A549 (cell line): ENCODE results near the gene SLC22A7. TPM values are rescaled to one million over a fixed set of nuclear protein-coding genes. Genes with fewer than 3 reads are reported as not detected.

Source experiments
- ATAC-seq, 2 experiments: fragments of 200-7000 bp in 1 of 2; fragments of >200 bp in 1 of 2; cut with Nextera tagmentation in 1 of 2; cut with Tn5 transposase in 1 of 2; 3 replicates each; pipeline versions ENCODE4 v1.8.0 to v1.9.1; 2018 to 2020; ENCODE audit warnings: mild to moderate bottlenecking in 1 of 2, moderate library complexity in 1 of 2
- CTCF ChIA-PET: fragments of 300-600 bp; sonication (Branson Sonifier 250); formaldehyde crosslinking; extraction: SDS; loops from one replicate; lab custom pipeline; 2021; ENCODE audit warnings: antibody characterized with exemption, inconsistent platforms; lab: Yijun Ruan, JAX
- POLR2A ChIA-PET: fragments of 350-600 bp; formaldehyde crosslinking; extraction: SDS; loops from one replicate; lab custom pipeline; 2021; ENCODE audit warnings: antibody characterized with exemption, inconsistent platforms; lab: Yijun Ruan, JAX
- DNase-seq, 2 experiments: peaks; one replicate each; pipeline versions ENCODE4 v3.0.0 to v3.0.0-alpha.2; 2011 to 2016; ENCODE audit warnings: low read depth in 1 of 2, low spot score in 1 of 2
- FAIRE-seq: peaks from 2 replicates; lab custom pipeline; 2011; peaks lifted over from hg19 to GRCh38; lab: Jason Lieb, UNC
- H3K27ac ChIP-seq, 2 experiments: fragments of >200 bp; sonication (Bioruptor Twin); formaldehyde crosslinking; 3 replicates each; pipeline ENCODE4 v1.5.1; 2016 to 2017
- H3K4me1 ChIP-seq: fragments of >200 bp; sonication (Bioruptor Twin); formaldehyde crosslinking; 3 replicates; pipeline ENCODE4 v1.6.1; 2016
- H3K4me2 ChIP-seq: fragments of >200 bp; sonication (Bioruptor Twin); formaldehyde crosslinking; 3 replicates; pipeline ENCODE4 v1.6.1; 2016
- H3K4me3 ChIP-seq: fragments of >200 bp; sonication (Bioruptor Twin); formaldehyde crosslinking; 3 replicates; pipeline ENCODE4 v1.5.1; 2016
- H3K9me3 ChIP-seq: fragments of >200 bp; sonication (Bioruptor Twin); formaldehyde crosslinking; 3 replicates; pipeline ENCODE4 v1.6.1; 2016
- ATOH8 ChIP-seq: fragments of 250-450 bp; sonication (Bioruptor Pico); IDR thresholded peaks from 2 replicates; pipeline ENCODE4 v1.5.0; 2020; ENCODE audit warnings: low read depth, mild to moderate bottlenecking, moderate library complexity
- CBX8 ChIP-seq: fragments of 200-600 bp; sonication (generic); IDR thresholded peaks from 2 replicates; pipeline ENCODE4 v1.6.1; 2016
- CHD2 ChIP-seq: fragments of 150-350 bp; IDR thresholded peaks from 2 replicates; pipeline ENCODE4 v1.6.1; 2014; ENCODE audit warnings: low read length; ENCODE audit not compliant: partially characterized antibody
- E2F6 ChIP-seq: IDR thresholded peaks from 2 replicates; pipeline ENCODE4 v1.6.1; 2012; ENCODE audit warnings: low read depth, borderline replicate concordance
- EP300 ChIP-seq, 2 experiments: fragments of >200 bp; sonication (Bioruptor Twin); formaldehyde crosslinking; IDR thresholded peaks; 2 replicates in 1 of 2; 3 replicates in 1 of 2; pipeline ENCODE4 v1.6.1; 2016 to 2017
- GATA3 ChIP-seq: IDR thresholded peaks from 2 replicates; pipeline ENCODE4 v1.6.1; 2012; ENCODE audit warnings: borderline replicate concordance
- HDAC2 ChIP-seq: fragments of 200-600 bp; sonication (generic); IDR thresholded peaks from 2 replicates; pipeline ENCODE4 v1.6.1; 2016
- JUN ChIP-seq, 2 experiments: fragments of >200 bp; sonication (Bioruptor Twin); formaldehyde crosslinking; IDR thresholded peaks; 2 replicates in 1 of 2; 3 replicates in 1 of 2; pipeline ENCODE4 v1.6.1; 2016 to 2017
- KDM5A ChIP-seq: fragments of 200-600 bp; sonication (generic); IDR thresholded peaks from 2 replicates; pipeline ENCODE4 v1.6.1; 2016; ENCODE audit warnings: antibody characterized with exemption, mild to moderate bottlenecking
- MAFK ChIP-seq: fragments of 450-650 bp; IDR thresholded peaks from 2 replicates; pipeline ENCODE4 v1.6.1; 2014; ENCODE audit not compliant: partially characterized antibody
- NFE2L2 ChIP-seq: fragments of 150-350 bp; conservative IDR thresholded peaks from 2 replicates; pipeline ENCODE4 v1.6.1; 2014; ENCODE audit warnings: low read length
- POLR2AphosphoS2 ChIP-seq: conservative IDR thresholded peaks from 2 replicates; pipeline ENCODE4 v1.6.1; 2012; ENCODE audit warnings: low read length, improper control_type of control experiment, inconsistent platforms
- RARB ChIP-seq: fragments of 250-450 bp; sonication (Bioruptor Pico); IDR thresholded peaks from 2 replicates; pipeline ENCODE4 v1.8.0; 2021; ENCODE audit warnings: mild to moderate bottlenecking, moderate library complexity
- TFCP2L1 ChIP-seq: fragments of 250-450 bp; sonication (Bioruptor Pico); IDR thresholded peaks from 2 replicates; pipeline ENCODE4 v1.5.0; 2021; ENCODE audit warnings: mild to moderate bottlenecking
- TP53 ChIP-seq: fragments of 250-450 bp; sonication (Bioruptor Pico); IDR thresholded peaks from 2 replicates; pipeline ENCODE4 v1.5.0; 2021; ENCODE audit warnings: mild to moderate bottlenecking, moderate library complexity
- ZSCAN20 ChIP-seq: fragments of 250-450 bp; sonication (Bioruptor Pico); IDR thresholded peaks from 2 replicates; pipeline ENCODE4 v1.8.0; 2022; ENCODE audit warnings: mild to moderate bottlenecking, moderate library complexity
- WGBS: methylation state at CpG from one replicate; pipeline ENCODE4 v1.1.6; 2017; ENCODE audit errors: missing lambda C conversion rate; 5-methylcytosine and 5-hydroxymethylcytosine counted together
- polyA plus RNA-seq, 4 experiments: library from polyadenylated mRNA; depleted of rRNA in 3 of 4; stranded (reverse); fragments of >200 nt; fragmentation: RNase III in 1 of 4; extraction: RNeasy Plus Mini Kit Qiagen cat#74134 plus additional on column Dnase treatment in 1 of 4; gene quantifications; 2 replicates in 3 of 4; 3 replicates in 1 of 4; pipeline ENCODE4 v1.2.3, GENCODE V29; 2011 to 2017
- TF ChIP-seq, protein P1 (sequence below): fragments of 200-600 bp; sonication (generic); IDR thresholded peaks from 2 replicates; pipeline ENCODE4 v1.6.1; 2016; ENCODE audit warnings: antibody characterized with exemption, mild to moderate bottlenecking, moderate library complexity
- TF ChIP-seq, protein P2 (sequence below): fragments of 450-650 bp; IDR thresholded peaks from 2 replicates; pipeline ENCODE4 v1.6.1; 2014; ENCODE audit warnings: antibody characterized with exemption

Gene SLC22A7
- polyA plus RNA-seq, 2 of the 4 experiments (the other 2 are of a cell fraction), result not detected

DNA sequence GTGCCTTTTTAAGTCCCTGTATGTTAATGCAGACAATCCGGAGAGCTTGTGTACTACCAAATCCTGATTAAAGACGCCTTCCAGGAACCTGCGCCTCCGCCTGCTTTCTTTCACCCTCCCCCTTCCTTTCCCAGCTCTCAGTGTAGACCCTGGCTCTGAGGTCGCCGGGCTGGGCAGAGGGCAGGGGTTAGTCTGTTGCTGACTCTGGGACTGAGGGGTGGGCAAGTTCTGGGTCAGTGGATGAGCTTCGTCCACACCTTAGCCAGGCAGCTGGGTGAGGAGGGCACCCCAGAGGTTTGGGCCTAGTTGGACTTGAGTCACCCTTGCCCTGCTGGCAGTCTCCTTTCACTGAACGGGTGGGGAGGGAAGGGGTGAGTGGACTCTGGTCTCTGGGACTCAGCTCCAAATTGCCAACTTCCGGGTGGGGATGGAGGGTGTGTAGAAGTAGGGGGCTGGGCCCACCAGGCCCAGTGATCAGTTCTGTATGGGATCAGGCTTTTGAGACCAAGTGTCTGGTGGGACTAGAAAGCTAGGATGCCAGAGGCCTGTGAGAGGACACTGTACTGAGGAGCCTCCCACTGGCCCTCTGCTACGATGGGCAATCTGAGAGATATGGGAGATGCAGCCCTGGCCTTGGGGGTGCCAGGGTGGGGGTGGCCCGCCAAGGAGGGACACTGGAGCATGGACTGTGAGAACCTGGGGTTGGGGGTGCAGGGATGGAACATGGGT, 21.3 kb upstream of the SLC22A7 start:
- Histone ChIP-seq H3K4me1 (peaks cover 52% of the 10 kb centered on the region), H3K4me2 (peak overlapping the region; percentile 45; the same call in 1 of the 3 replicates), H3K4me3 (no peak overlapping the region), H3K27ac (peak overlapping the region; percentile 62 to 80; a peak in 5 of 6 replicates), H3K9me3 (no peaks in the 10 kb centered on the region)
- TF ChIP-seq ATOH8 (CRISPR knock-in tag) (no peak), RARB (no peak)
- TF ChIP-seq, protein P1, sequence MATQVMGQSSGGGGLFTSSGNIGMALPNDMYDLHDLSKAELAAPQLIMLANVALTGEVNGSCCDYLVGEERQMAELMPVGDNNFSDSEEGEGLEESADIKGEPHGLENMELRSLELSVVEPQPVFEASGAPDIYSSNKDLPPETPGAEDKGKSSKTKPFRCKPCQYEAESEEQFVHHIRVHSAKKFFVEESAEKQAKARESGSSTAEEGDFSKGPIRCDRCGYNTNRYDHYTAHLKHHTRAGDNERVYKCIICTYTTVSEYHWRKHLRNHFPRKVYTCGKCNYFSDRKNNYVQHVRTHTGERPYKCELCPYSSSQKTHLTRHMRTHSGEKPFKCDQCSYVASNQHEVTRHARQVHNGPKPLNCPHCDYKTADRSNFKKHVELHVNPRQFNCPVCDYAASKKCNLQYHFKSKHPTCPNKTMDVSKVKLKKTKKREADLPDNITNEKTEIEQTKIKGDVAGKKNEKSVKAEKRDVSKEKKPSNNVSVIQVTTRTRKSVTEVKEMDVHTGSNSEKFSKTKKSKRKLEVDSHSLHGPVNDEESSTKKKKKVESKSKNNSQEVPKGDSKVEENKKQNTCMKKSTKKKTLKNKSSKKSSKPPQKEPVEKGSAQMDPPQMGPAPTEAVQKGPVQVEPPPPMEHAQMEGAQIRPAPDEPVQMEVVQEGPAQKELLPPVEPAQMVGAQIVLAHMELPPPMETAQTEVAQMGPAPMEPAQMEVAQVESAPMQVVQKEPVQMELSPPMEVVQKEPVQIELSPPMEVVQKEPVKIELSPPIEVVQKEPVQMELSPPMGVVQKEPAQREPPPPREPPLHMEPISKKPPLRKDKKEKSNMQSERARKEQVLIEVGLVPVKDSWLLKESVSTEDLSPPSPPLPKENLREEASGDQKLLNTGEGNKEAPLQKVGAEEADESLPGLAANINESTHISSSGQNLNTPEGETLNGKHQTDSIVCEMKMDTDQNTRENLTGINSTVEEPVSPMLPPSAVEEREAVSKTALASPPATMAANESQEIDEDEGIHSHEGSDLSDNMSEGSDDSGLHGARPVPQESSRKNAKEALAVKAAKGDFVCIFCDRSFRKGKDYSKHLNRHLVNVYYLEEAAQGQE, result no peak
- DNase-seq (no peak), FAIRE-seq (no peak), ATAC-seq (no peak)
- 88% methylated on average over 6 of the region's 11 CpGs for WGBS
- ChIA-PET CTCF (interaction anchor here (1.4 kb wide), 1 partner anchor 32 kb away, joined by 3 read pairs; the partner anchor contains the start of gene CRIP3), POLR2A (no interaction called here)

DNA sequence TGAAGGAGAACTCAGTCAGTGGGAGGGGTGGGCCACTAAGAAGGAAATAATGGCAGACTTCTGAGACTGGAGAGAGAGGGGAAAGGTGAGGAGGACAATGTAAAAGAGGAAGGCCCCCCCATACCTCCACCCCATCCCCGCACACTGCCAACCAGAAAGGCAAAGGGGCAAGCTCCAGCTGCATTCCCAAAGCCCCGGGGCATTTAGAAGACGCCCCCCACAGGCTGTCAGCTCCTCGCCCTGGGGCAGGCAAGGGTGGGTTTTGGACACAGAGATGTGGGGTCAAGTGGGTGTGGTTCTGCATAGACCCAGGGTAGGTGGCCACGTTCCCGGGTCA, 20.8 kb upstream of the SLC22A7 start:
- H3K27ac ChIP-seq, result peak overlapping the region; percentile 62 to 80; a peak in 5 of 6 replicates
- no peak for TF ChIP-seq TFCP2L1
- no peak for TF ChIP-seq HDAC2
- no peak for TF ChIP-seq POLR2AphosphoS2
- TF ChIP-seq E2F6, result no peak
- no peak for TF ChIP-seq CHD2
- no peak for TF ChIP-seq JUN (IDR thresholded peaks at IDR 0.05)
- TF ChIP-seq GATA3, result no peak
- no peak for TF ChIP-seq TP53 (CRISPR knock-in tag)
- no peak for TF ChIP-seq ZSCAN20 (CRISPR knock-in tag)
- no peak for TF ChIP-seq KDM5A
- TF ChIP-seq NFE2L2, result no peak
- TF ChIP-seq MAFK, result no peak
- TF ChIP-seq, protein P2, sequence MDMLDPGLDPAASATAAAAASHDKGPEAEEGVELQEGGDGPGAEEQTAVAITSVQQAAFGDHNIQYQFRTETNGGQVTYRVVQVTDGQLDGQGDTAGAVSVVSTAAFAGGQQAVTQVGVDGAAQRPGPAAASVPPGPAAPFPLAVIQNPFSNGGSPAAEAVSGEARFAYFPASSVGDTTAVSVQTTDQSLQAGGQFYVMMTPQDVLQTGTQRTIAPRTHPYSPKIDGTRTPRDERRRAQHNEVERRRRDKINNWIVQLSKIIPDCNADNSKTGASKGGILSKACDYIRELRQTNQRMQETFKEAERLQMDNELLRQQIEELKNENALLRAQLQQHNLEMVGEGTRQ, result no peak
- TF ChIP-seq, protein P1, result no peak
- TF ChIP-seq EP300 (IDR thresholded peaks at IDR 0.05), result no peak
- TF ChIP-seq CBX8, result no peak
- peaks cover 52% of the 10 kb centered on the region for H3K4me1 ChIP-seq
- FAIRE-seq, result no peak
- 81% methylated on average over 5 of the region's 6 CpGs for WGBS
- H3K4me3 ChIP-seq, result no peak overlapping the region
- ChIA-PET POLR2A (no interaction called here), CTCF (no interaction called here)
- no peak for ATAC-seq
- H3K4me2 ChIP-seq, result peak overlapping the region; percentile 45
- DNase-seq, result no peak
- H3K9me3 ChIP-seq, result no peaks in the 10 kb centered on the region
